ENCODE measurements around the gene POU6F2.

The POU6F2 gene

DNA sequence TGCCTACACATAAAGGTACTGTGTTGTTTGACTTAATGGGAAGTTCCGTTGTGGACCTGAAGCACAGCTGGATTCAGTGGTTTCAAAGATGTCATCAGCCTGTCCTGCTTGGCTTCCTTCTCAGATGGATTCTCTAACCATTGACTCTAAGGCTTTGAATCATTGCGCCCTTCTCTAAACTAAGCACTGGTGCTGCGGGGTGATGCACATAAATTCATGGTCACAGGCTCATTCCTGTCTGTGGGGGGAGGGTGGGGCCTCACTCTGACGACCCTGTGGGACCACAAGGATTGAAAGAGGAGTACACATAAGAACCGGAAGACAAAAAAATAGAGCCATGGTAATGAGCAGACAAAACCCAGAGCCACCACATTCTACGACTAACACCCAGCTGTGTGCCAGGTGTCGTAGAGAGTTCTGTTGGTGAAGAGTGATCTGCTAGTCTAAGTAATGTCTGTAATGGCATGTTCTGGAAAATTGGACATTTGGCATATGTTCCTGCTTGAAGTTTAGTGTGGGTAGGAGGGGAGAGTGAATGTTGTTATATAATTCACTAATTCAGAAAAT, 491.2 kb downstream of the POU6F2 start (continued):
- no peak for TF ChIP-seq BCL11A (tag by site-specific recombination; IDR thresholded peaks at IDR 0.05; ENCODE audit: low read depth)

DNA sequence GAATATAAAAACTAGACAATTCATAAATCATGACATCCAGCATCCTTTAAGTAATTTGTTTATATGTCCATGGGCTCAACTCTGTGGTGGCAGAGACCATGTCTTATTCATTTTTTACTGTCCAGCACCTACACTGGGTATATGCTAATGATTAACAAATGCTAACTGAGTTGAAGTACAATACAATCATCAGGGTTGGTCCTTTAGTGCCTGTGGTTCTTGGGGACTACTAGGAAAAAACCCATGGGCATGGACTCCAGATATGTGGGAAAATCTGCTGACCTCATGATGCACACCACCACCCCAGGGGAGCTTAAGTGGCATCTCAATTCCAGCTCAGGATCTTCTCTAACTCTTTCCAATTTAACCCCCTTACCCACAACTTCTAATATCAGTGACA, 503.2 kb downstream of the POU6F2 start:
- POLR2A ChIA-PET: no interaction called here
- H3K27ac ChIP-seq (ENCODE audit: extremely low read depth, low read depth, low read length): no peak overlapping the region
- H3K4me1 ChIP-seq (ENCODE audit: control insufficient read depth, insufficient read depth, low read length): no peaks in the 10 kb centered on the region
- no peaks in the 10 kb centered on the region for H3K9me3 ChIP-seq (ENCODE audit: control insufficient read depth, insufficient read depth, low read depth, low read length)
- H3K36me3 ChIP-seq (ENCODE audit: control insufficient read depth in 2 of 2, insufficient read depth in 1 of 2, low read length in 2 of 2): no peaks in the 10 kb centered on the region
- TF ChIP-seq TCF7L2 (IDR thresholded peaks at IDR 0.05; ENCODE audit: borderline replicate concordance, low read depth, low read length) (no peak), ZNF174 (tag by site-specific recombination; IDR thresholded peaks at IDR 0.05) (no peak), REPIN1 (tag by site-specific recombination; IDR thresholded peaks at IDR 0.05; ENCODE audit: low read depth) (no peak), SP2 (tag by site-specific recombination; IDR thresholded peaks at IDR 0.05) (no peak), ZNF558 (tag by site-specific recombination; IDR thresholded peaks at IDR 0.05) (no peak)
- H3K4me3 ChIP-seq (ENCODE audit: low read depth, low read length): no peak overlapping the region
- CTCF ChIA-PET: interaction anchor here (1.6 kb wide), 1 partner anchor 15 kb away, joined by 4 read pairs; no protein-coding TSS in a partner anchor

DNA sequence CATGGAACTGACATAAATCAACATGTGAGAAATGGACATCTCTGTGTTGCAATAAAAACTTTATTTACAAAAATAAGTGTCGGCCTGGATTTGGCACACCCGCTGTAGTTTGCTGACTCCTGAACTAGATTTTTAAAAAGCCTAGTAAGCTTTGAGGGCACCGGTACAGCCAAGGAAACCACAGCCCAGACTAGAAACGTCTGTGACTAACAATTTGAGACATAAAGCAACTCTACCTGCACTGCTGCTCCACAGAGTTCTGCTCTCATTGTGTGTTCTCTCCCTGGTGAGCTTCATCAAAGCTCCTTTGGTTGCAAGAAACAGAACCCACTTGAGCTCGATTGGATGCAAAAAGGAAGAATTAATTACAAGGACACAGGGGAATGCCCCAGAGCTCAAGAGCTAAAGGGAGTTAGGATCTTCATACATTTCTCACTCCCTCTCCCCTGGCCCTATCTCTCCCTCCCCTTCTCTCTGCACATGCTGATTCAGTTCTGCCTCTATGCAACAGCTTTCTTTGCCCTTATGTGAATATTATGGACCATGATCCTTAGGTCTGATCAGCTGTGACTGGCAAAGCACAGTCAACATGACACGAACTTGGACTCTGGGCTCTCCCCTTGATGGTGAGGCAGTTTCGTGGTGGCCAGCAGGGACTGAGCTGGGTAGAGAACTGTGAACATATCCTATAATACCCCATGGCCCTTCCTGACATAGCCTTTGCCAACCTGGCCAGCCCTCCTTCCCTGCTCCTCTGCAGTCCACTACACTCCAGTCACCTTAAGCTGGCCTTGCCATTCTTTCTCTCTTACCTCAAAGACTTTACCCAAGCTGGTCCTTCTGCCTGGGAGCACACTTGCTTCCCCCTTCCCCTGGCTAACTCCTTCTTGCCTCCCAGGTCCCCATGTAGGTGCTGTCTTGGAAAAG, 511.0 kb downstream of the POU6F2 start:
- Histone ChIP-seq H3K4me3 (ENCODE audit: low read depth, low read length) (no peak overlapping the region), H3K27ac (ENCODE audit: extremely low read depth, low read depth, low read length) (no peak overlapping the region), H3K36me3 (ENCODE audit: control insufficient read depth in 2 of 2, insufficient read depth in 1 of 2, low read length in 2 of 2) (no peaks in the 10 kb centered on the region), H3K4me1 (ENCODE audit: control insufficient read depth, insufficient read depth, low read length) (no peaks in the 10 kb centered on the region), H3K9me3 (ENCODE audit: control insufficient read depth, insufficient read depth, low read depth, low read length) (no peaks in the 10 kb centered on the region)
- TF ChIP-seq, protein P1, sequence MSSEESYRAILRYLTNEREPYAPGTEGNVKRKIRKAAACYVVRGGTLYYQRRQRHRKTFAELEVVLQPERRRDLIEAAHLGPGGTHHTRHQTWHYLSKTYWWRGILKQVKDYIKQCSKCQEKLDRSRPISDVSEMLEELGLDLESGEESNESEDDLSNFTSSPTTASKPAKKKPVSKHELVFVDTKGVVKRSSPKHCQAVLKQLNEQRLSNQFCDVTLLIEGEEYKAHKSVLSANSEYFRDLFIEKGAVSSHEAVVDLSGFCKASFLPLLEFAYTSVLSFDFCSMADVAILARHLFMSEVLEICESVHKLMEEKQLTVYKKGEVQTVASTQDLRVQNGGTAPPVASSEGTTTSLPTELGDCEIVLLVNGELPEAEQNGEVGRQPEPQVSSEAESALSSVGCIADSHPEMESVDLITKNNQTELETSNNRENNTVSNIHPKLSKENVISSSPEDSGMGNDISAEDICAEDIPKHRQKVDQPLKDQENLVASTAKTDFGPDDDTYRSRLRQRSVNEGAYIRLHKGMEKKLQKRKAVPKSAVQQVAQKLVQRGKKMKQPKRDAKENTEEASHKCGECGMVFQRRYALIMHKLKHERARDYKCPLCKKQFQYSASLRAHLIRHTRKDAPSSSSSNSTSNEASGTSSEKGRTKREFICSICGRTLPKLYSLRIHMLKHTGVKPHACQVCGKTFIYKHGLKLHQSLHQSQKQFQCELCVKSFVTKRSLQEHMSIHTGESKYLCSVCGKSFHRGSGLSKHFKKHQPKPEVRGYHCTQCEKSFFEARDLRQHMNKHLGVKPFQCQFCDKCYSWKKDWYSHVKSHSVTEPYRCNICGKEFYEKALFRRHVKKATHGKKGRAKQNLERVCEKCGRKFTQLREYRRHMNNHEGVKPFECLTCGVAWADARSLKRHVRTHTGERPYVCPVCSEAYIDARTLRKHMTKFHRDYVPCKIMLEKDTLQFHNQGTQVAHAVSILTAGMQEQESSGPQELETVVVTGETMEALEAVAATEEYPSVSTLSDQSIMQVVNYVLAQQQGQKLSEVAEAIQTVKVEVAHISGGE (tag by site-specific recombination; conservative IDR thresholded peaks at IDR 0.05; ENCODE audit: low read depth): no peak
- TF ChIP-seq ZNF621 (tag by site-specific recombination; IDR thresholded peaks at IDR 0.05) (no peak), KLF16 (tag by site-specific recombination; IDR thresholded peaks at IDR 0.05) (no peak), ZNF211 (tag by site-specific recombination; IDR thresholded peaks at IDR 0.05; ENCODE audit: low read depth) (no peak), ZNF768 (tag by site-specific recombination; IDR thresholded peaks at IDR 0.05) (no peak), ZNF214 (tag by site-specific recombination; IDR thresholded peaks at IDR 0.05; ENCODE audit: borderline replicate concordance) (no peak), ZNF23 (tag by site-specific recombination; IDR thresholded peaks at IDR 0.05; ENCODE audit: borderline replicate concordance) (no peak)
- TF ChIP-seq, protein P2, sequence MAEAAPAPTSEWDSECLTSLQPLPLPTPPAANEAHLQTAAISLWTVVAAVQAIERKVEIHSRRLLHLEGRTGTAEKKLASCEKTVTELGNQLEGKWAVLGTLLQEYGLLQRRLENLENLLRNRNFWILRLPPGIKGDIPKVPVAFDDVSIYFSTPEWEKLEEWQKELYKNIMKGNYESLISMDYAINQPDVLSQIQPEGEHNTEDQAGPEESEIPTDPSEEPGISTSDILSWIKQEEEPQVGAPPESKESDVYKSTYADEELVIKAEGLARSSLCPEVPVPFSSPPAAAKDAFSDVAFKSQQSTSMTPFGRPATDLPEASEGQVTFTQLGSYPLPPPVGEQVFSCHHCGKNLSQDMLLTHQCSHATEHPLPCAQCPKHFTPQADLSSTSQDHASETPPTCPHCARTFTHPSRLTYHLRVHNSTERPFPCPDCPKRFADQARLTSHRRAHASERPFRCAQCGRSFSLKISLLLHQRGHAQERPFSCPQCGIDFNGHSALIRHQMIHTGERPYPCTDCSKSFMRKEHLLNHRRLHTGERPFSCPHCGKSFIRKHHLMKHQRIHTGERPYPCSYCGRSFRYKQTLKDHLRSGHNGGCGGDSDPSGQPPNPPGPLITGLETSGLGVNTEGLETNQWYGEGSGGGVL (tag by site-specific recombination; IDR thresholded peaks at IDR 0.05): no peak
- ChIA-PET CTCF (interaction anchor here (0.6 to 0.8 kb wide), 4 partner anchors 23 to 663 kb away, joined by 3 read pairs; no protein-coding TSS in a partner anchor), POLR2A (no interaction called here)

All from HEK293 (cell line).